ENCODE results near the gene DDX17. TPM values are rescaled to one million over a fixed set of nuclear protein-coding genes. Genes with fewer than 3 reads are reported as not detected.
A peak's percentile ranks its signal among the peaks of the same experiment; 100 is the strongest.

The DDX17 gene
- total RNA-seq, 1 experiment from 2014 or later: 380 TPM

GRCh38 chr22:38448945-38449745 is 57.0 kb downstream of the DDX17 start:
- DNase-seq (ENCODE audit: low read depth): no peak

- DNase-seq (ENCODE audit: low read depth): no peak
Measured at GRCh38 chr22:38446018-38446601, 60.0 kb downstream of the DDX17 start.

- no peak for DNase-seq (ENCODE audit: low read depth)
Measured at GRCh38 chr22:38444783-38445182, 61.3 kb downstream of the DDX17 start.

GRCh38 chr22:38443628-38444521 is 62.2 kb downstream of the DDX17 start:
- DNase-seq (ENCODE audit: low read depth): no peak

GRCh38 chr22:38442967-38443627 is 63.0 kb downstream of the DDX17 start:
- no peak for DNase-seq (ENCODE audit: low read depth)

- DNase-seq (ENCODE audit: low read depth): no peak
Measured at GRCh38 chr22:38441620-38442287, 64.4 kb downstream of the DDX17 start.

- no peak for DNase-seq (ENCODE audit: low read depth)
Measured at GRCh38 chr22:38440747-38441350, 65.3 kb downstream of the DDX17 start.

GRCh38 chr22:38437416-38437815 is 68.7 kb downstream of the DDX17 start:
- DNase-seq (ENCODE audit: low read depth): peak; percentile 52

- DNase-seq (ENCODE audit: low read depth): no peak
Measured at GRCh38 chr22:38436629-38437395, 69.3 kb downstream of the DDX17 start.

- no peak for DNase-seq (ENCODE audit: low read depth)
Measured at GRCh38 chr22:38435965-38436364, 70.1 kb downstream of the DDX17 start.

- DNase-seq (ENCODE audit: low read depth): no peak
Measured at GRCh38 chr22:38435010-38435409, 71.1 kb downstream of the DDX17 start.

- DNase-seq (ENCODE audit: low read depth): no peak
Measured at GRCh38 chr22:38433871-38434270, 72.2 kb downstream of the DDX17 start.

Other genes with a start within 250 kb of the DDX17 start
- 51.0 and 90.7 TPM in 2 replicates for gene TMEM184B, start 233.3 kb downstream of the DDX17 start, total RNA-seq (2014; rRNA removed; shearing (Covaris generic))
- 67.0 and 99.4 TPM in 2 replicates for gene CSNK1E, start 188.9 kb downstream of the DDX17 start, total RNA-seq (2014; rRNA removed; shearing (Covaris generic))
- 0.22 and 1.1 TPM in 2 replicates for gene KCNJ4, start 51.1 kb downstream of the DDX17 start, total RNA-seq (2014; rRNA removed; shearing (Covaris generic))
- 58.5 and 83.7 TPM in 2 replicates for gene KDELR3, start 38.2 kb downstream of the DDX17 start, total RNA-seq (2014; rRNA removed; shearing (Covaris generic))
- gene DMC1, start 63.9 kb upstream of the DDX17 start, total RNA-seq (2014; rRNA removed; shearing (Covaris generic)): 0.10 TPM in 1 of 2 replicates, not detected in the other
- gene FAM227A, start 150.1 kb upstream of the DDX17 start, total RNA-seq (2014; rRNA removed; shearing (Covaris generic)): 0.17 and 0.79 TPM in 2 replicates
- 9.4 and 19.4 TPM in 2 replicates for gene CBY1, start 150.3 kb upstream of the DDX17 start, total RNA-seq (2014; rRNA removed; shearing (Covaris generic))
- gene TOMM22, start 175.6 kb upstream of the DDX17 start, total RNA-seq (2014; rRNA removed; shearing (Covaris generic)): 52.4 and 53.4 TPM in 2 replicates
- gene JOSD1, start 194.6 kb upstream of the DDX17 start, total RNA-seq (2014; rRNA removed; shearing (Covaris generic)): 53.3 and 68.9 TPM in 2 replicates
- 22.1 and 37.5 TPM in 2 replicates for gene GTPBP1, start 199.6 kb upstream of the DDX17 start, total RNA-seq (2014; rRNA removed; shearing (Covaris generic))
- gene SUN2, start 249.7 kb upstream of the DDX17 start, total RNA-seq (2014; rRNA removed; shearing (Covaris generic)): 33.0 and 67.3 TPM in 2 replicates